Left ventricle myocardium inferior (tissue), 1 donor: ENCODE measurements around the gene PARP1. TPM values are rescaled to one million over a fixed set of nuclear protein-coding genes. Genes with fewer than 3 reads are reported as not detected.

Source experiments
- DNase-seq: peaks from one replicate; pipeline ENCODE4 v3.0.0-alpha.2; 2020
- H3K27ac ChIP-seq: fragments of 200-600 bp; replicated peaks from 2 replicates; pipeline ENCODE4 v1.8.0; 2021
- H3K27me3 ChIP-seq: fragments of 200-600 bp; 2 replicates; pipeline ENCODE4 v1.8.0; 2021; ENCODE audit warnings: low read depth
- H3K36me3 ChIP-seq: fragments of 200-600 bp; 2 replicates; pipeline ENCODE4 v1.8.0; 2021
- H3K4me1 ChIP-seq: fragments of 200-600 bp; 2 replicates; pipeline ENCODE4 v1.8.0; 2021
- H3K4me3 ChIP-seq: fragments of 200-600 bp; 2 replicates; pipeline ENCODE4 v1.8.0; 2021; ENCODE audit warnings: mild to moderate bottlenecking, moderate library complexity
- H3K9me3 ChIP-seq: fragments of 200-600 bp; replicated peaks from 2 replicates; pipeline ENCODE4 v1.8.0; 2021
- intact Hi-C: fragments of 100-400 bp; cut with micrococcal nuclease; formaldehyde crosslinking; loops from one replicate; pipeline ENCODE4 v1.11.0; 2022
- total RNA-seq: library from RNA; stranded (reverse); fragmentation: NEBNext Ultra II Directional; extraction: Animal tissue kit (Norgen Biotek cat#: 25700); gene quantifications from one replicate; pipeline ENCODE4 v1.2.1, GENCODE V29; 2021
- TF ChIP-seq, protein P1 (sequence below): fragments of 200-600 bp; IDR thresholded peaks from 2 replicates; pipeline ENCODE4 v1.8.0; 2021; ENCODE audit warnings: antibody characterized with exemption, mild to moderate bottlenecking, borderline replicate concordance
- donor health status: DM: no; HTN: yes; CAD: no; lungs with severe emphysema.

The PARP1 gene
- total RNA-seq, 1 donor from 2014 or later, result 138 TPM

- Histone ChIP-seq H3K4me1 (peaks cover 35% of the 10 kb centered on the region), H3K36me3 (no peaks in the 10 kb centered on the region), H3K4me3 (no peak overlapping the region), H3K9me3 (no peaks in the 10 kb centered on the region), H3K27me3 (no peaks in the 10 kb centered on the region), H3K27ac (no peak overlapping the region)
- intact Hi-C loops, result no loop called here
- no peak for DNase-seq
- TF ChIP-seq, protein P1, sequence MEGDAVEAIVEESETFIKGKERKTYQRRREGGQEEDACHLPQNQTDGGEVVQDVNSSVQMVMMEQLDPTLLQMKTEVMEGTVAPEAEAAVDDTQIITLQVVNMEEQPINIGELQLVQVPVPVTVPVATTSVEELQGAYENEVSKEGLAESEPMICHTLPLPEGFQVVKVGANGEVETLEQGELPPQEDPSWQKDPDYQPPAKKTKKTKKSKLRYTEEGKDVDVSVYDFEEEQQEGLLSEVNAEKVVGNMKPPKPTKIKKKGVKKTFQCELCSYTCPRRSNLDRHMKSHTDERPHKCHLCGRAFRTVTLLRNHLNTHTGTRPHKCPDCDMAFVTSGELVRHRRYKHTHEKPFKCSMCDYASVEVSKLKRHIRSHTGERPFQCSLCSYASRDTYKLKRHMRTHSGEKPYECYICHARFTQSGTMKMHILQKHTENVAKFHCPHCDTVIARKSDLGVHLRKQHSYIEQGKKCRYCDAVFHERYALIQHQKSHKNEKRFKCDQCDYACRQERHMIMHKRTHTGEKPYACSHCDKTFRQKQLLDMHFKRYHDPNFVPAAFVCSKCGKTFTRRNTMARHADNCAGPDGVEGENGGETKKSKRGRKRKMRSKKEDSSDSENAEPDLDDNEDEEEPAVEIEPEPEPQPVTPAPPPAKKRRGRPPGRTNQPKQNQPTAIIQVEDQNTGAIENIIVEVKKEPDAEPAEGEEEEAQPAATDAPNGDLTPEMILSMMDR, result no peak
Measured at GRCh38 chr1:226409392-226409791, 1.5 kb upstream of the PARP1 start.

GRCh38 chr1:226408285-226409184 lies 642 bp upstream of the PARP1 start:
- TF ChIP-seq, protein P1, result peak; percentile 7
- peak overlapping the region; percentile 94 for H3K4me3 ChIP-seq
- intact Hi-C loops, result no loop called here
- H3K36me3 ChIP-seq, result no peaks in the 10 kb centered on the region
- no peaks in the 10 kb centered on the region for H3K9me3 ChIP-seq
- H3K4me1 ChIP-seq, result peaks cover 43% of the 10 kb centered on the region
- H3K27me3 ChIP-seq, result no peaks in the 10 kb centered on the region
- peak overlapping the region; percentile 93 for H3K27ac ChIP-seq
- no peak for DNase-seq

DNA sequence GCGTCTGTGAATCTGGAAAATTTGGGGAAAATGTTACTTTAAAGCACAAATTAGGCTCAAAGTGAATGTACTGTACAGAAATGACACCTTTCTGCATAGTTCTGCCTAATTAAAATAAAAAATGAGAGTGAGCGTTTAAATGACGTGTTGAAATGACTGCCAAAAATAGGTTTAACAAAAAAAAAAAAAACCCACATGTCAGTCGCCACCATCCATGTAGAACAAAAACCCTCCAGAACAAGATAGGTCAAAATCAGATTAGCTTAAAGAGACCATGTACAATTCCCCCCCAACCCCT lies 745 bp downstream of the PARP1 start:
- TF ChIP-seq, protein P1, result no peak
- H3K4me3 ChIP-seq, result peak overlapping the region; percentile 94
- intact Hi-C loops, result no loop called here
- DNase-seq, result no peak
- peaks cover 1% of the 10 kb centered on the region for H3K36me3 ChIP-seq
- peak overlapping the region; percentile 93 for H3K27ac ChIP-seq
- peaks cover 57% of the 10 kb centered on the region for H3K4me1 ChIP-seq
- no peaks in the 10 kb centered on the region for H3K27me3 ChIP-seq
- H3K9me3 ChIP-seq, result no peaks in the 10 kb centered on the region

DNA sequence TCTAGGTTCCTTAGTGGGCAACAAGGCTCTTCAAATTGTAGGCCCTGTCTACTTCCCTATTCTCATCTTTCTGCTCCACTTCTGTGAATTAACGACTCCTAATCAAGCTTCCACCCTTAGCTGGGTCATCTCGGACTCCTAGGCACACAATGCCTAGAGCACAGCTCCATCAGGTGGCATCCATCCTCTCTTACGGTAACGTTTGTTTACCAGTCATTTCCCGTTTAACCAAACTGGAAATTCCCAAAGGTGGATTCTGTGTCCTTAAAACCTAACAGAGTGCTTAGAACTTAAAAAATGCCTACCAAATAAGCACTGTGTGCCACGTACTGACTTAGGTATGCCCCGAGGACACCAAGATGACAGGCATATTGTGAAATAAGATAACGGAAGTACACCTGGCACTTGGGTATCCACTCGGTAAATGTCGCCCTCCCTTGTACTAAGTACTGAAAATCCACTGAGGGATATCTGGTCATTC lies 1.5 kb downstream of the PARP1 start:
- intact Hi-C loops, result no loop called here
- DNase-seq, result no peak
- Histone ChIP-seq H3K9me3 (no peaks in the 10 kb centered on the region), H3K27ac (peak overlapping the region; percentile 93), H3K27me3 (no peaks in the 10 kb centered on the region), H3K36me3 (peaks cover 8% of the 10 kb centered on the region), H3K4me1 (peaks cover 64% of the 10 kb centered on the region), H3K4me3 (peak overlapping the region; percentile 94)
- TF ChIP-seq, protein P1, result no peak

DNA sequence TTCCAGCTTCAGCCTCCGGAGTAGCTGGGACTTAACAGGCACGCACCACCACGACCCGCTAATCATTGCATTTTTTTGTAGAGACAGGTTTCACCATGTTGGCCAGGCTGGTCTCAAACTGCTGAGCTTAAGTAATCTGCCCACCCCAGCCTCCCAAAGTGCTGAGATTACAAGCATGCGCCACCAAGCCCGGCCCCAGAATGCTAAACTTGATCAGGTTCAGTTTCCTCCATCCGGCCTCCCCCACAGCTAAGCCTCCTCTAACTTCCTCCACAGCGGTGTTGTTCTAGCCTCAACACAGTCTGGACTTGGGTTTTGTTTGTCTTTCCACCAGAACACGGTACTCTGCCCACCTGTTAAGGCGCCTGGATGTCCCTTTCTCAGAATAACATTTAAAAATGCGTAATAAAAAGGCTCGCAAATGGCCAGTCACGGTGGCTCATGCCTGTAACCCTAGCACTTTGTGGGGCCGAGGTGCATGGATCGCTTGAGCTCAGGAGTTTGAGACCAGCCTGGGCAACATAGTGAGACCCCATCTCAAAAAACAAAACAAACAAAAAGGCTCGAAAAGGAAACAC lies 2.4 kb downstream of the PARP1 start:
- DNase-seq, result no peak
- intact Hi-C loops, result no loop called here
- TF ChIP-seq, protein P1, result no peak
- peak overlapping the region; percentile 94 for H3K4me3 ChIP-seq
- peaks cover 18% of the 10 kb centered on the region for H3K36me3 ChIP-seq
- H3K27me3 ChIP-seq, result no peaks in the 10 kb centered on the region
- no peaks in the 10 kb centered on the region for H3K9me3 ChIP-seq
- peaks cover 74% of the 10 kb centered on the region for H3K4me1 ChIP-seq
- H3K27ac ChIP-seq, result peak overlapping the region; percentile 83
